ENCODE data around the gene HSPBAP1. TPM values are rescaled to one million over a fixed set of nuclear protein-coding genes. Genes with fewer than 3 reads are reported as not detected.

The HSPBAP1 gene
- total and polyA plus RNA-seq, 2 of the 13 experiments (the other 11 are each of a cell fraction or from before 2014, with no cell fraction given), result 4.2 to 5.1 TPM

- no peaks in the 10 kb centered on the region for H4K20me1 ChIP-seq (ENCODE audit: insufficient read depth, low read length)
- H3K36me3 ChIP-seq (replicated peaks in 1 of 2; ENCODE audit: control insufficient read depth in 1 of 2, insufficient read depth in 2 of 2, low read length in 2 of 2), result no peaks in the 10 kb centered on the region
- no peaks in the 10 kb centered on the region for H3K4me1 ChIP-seq (ENCODE audit: insufficient read depth, low read length)
- no peak overlapping the region for H3K27ac ChIP-seq (ENCODE audit: extremely low read length, insufficient read depth, low read length)
- H3K9me3 ChIP-seq (ENCODE audit: low read length), result no peaks in the 10 kb centered on the region
- no peak overlapping the region for H3K4me3 ChIP-seq (replicated peaks in 1 of 3; ENCODE audit: insufficient read depth in 1 of 3, low read depth in 2 of 3, low read length in 3 of 3)
- H3K27me3 ChIP-seq (ENCODE audit: control insufficient read depth in 1 of 2, insufficient read depth in 2 of 2, low read length in 2 of 2), result no peaks in the 10 kb centered on the region
- ATAC-seq, result no peak
- no peak for DNase-seq (ENCODE audit: low spot score)
- CTCF ChIA-PET (ENCODE audit: low intra/inter-chr PET ratio, low total read pairs), result no interaction called here
- 96% methylated on average over 5 of the region's 5 CpGs for WGBS (ENCODE audit: low lambda C conversion rate)
- no peaks in the 10 kb centered on the region for H3K79me2 ChIP-seq (ENCODE audit: insufficient read depth, low read length)
- FAIRE-seq, result no peak
- H2AFZ ChIP-seq (ENCODE audit: low read length), result no peak overlapping the region
- intact Hi-C loops (cut with micrococcal nuclease; ENCODE audit: unreplicated experiment), result no loop called here
- no peak overlapping the region for H3K9ac ChIP-seq (ENCODE audit: insufficient read depth, low read depth, low read length)
- in situ Hi-C loops (cut with HindIII; ENCODE audit: extremely low pct_ligation_motif_present, low pct_unique_long_range_greater_than_20kb), result loop anchor here (25.0 kb wide), 1 partner anchor 267 kb away; the partner anchor contains the start of gene SEMA5B
- BruUV-seq (replicated peaks), result no TSS peak
- no peak overlapping the region for H3K4me2 ChIP-seq (ENCODE audit: low read depth, low read length)
- POLR2A ChIA-PET, result no interaction called here
- TF ChIP-seq ZNF550 (CRISPR knock-in tag; IDR thresholded peaks at IDR 0.05; ENCODE audit: borderline replicate concordance), result no peak
- TF ChIP-seq CREB1 (IDR thresholded peaks at IDR 0.05), result no peak
- no peak for TF ChIP-seq CREB1 (CRISPR knock-in tag; IDR thresholded peaks at IDR 0.05)
- no peak for TF ChIP-seq ZBTB39 (CRISPR knock-in tag; IDR thresholded peaks at IDR 0.05)
- no peak for TF ChIP-seq NR1H2 (CRISPR knock-in tag; IDR thresholded peaks at IDR 0.05; ENCODE audit: borderline replicate concordance, low read depth)
- TF ChIP-seq, protein P1, sequence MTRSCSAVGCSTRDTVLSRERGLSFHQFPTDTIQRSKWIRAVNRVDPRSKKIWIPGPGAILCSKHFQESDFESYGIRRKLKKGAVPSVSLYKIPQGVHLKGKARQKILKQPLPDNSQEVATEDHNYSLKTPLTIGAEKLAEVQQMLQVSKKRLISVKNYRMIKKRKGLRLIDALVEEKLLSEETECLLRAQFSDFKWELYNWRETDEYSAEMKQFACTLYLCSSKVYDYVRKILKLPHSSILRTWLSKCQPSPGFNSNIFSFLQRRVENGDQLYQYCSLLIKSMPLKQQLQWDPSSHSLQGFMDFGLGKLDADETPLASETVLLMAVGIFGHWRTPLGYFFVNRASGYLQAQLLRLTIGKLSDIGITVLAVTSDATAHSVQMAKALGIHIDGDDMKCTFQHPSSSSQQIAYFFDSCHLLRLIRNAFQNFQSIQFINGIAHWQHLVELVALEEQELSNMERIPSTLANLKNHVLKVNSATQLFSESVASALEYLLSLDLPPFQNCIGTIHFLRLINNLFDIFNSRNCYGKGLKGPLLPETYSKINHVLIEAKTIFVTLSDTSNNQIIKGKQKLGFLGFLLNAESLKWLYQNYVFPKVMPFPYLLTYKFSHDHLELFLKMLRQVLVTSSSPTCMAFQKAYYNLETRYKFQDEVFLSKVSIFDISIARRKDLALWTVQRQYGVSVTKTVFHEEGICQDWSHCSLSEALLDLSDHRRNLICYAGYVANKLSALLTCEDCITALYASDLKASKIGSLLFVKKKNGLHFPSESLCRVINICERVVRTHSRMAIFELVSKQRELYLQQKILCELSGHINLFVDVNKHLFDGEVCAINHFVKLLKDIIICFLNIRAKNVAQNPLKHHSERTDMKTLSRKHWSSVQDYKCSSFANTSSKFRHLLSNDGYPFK (CRISPR knock-in tag; IDR thresholded peaks at IDR 0.05; ENCODE audit: borderline replicate concordance), result no peak
- no peak for TF ChIP-seq EHMT2 (IDR thresholded peaks at IDR 0.05; ENCODE audit: borderline replicate concordance, low read depth, low read length)
- TF ChIP-seq ZNF354B (CRISPR knock-in tag; IDR thresholded peaks at IDR 0.05), result no peak
- no peak for TF ChIP-seq ZNF234 (CRISPR knock-in tag; conservative IDR thresholded peaks at IDR 0.05)
- no peak for TF ChIP-seq ZMYM2 (CRISPR knock-in tag; IDR thresholded peaks at IDR 0.05)
- TF ChIP-seq USF2 (IDR thresholded peaks at IDR 0.05; ENCODE audit: low read depth, low read length), result no peak
- TF ChIP-seq USF2 (CRISPR knock-in tag; IDR thresholded peaks at IDR 0.05; ENCODE audit: borderline replicate concordance), result no peak
- TF ChIP-seq ZNF263 (CRISPR knock-in tag; IDR thresholded peaks at IDR 0.05), result no peak
- TF ChIP-seq CC2D1A (CRISPR knock-in tag; IDR thresholded peaks at IDR 0.05), result no peak
- TF ChIP-seq FOXK2 (IDR thresholded peaks at IDR 0.05), result no peak
- TF ChIP-seq DBP (CRISPR knock-in tag; IDR thresholded peaks at IDR 0.05; ENCODE audit: not compliant biosample characterization), result no peak
- TF ChIP-seq ZNF451 (CRISPR knock-in tag; IDR thresholded peaks at IDR 0.05), result no peak
- TF ChIP-seq MTF1 (CRISPR knock-in tag; IDR thresholded peaks at IDR 0.05), result no peak
Measured at GRCh38 chr3:122770521-122771202, 23.0 kb downstream of the HSPBAP1 start.

Measured in HepG2 (cell line).